Neuronal stem cell (in vitro differentiated cells): ENCODE measurements around the gene LKAAEAR1.

Experiments used
- DNase-seq: peaks from one replicate; pipeline ENCODE4 v3.0.0-alpha.2; 2013; ENCODE audit warnings: low spot score
- H2AFZ ChIP-seq: one replicate; pipeline ENCODE4 v1.6.1; 2013; ENCODE audit warnings: mild to moderate bottlenecking, low read length, inconsistent platforms
- H2AK5ac ChIP-seq: 2 replicates; pipeline ENCODE4 v1.6.1; 2013; ENCODE audit warnings: low read depth, mild to moderate bottlenecking, inconsistent platforms, low read length, moderate library complexity, mixed read lengths
- H2BK120ac ChIP-seq: 2 replicates; pipeline ENCODE4 v1.6.1; 2013; ENCODE audit warnings: low read depth, mild to moderate bottlenecking, inconsistent platforms, low read length, moderate library complexity, mixed read lengths
- H2BK12ac ChIP-seq: one replicate; pipeline ENCODE4 v1.6.1; 2013; ENCODE audit warnings: low read length, inconsistent platforms
- H2BK15ac ChIP-seq: 2 replicates; pipeline ENCODE4 v1.6.1; 2013; ENCODE audit warnings: mild to moderate bottlenecking, low read length, inconsistent platforms, mixed read lengths
- H2BK5ac ChIP-seq: one replicate; pipeline ENCODE4 v1.6.1; 2013; ENCODE audit warnings: inconsistent platforms, mild to moderate bottlenecking, low read length, moderate library complexity
- H3K14ac ChIP-seq: one replicate; pipeline ENCODE4 v1.6.1; 2013; ENCODE audit warnings: low read length, inconsistent platforms
- H3K18ac ChIP-seq: 2 replicates; pipeline ENCODE4 v1.6.1; 2013; ENCODE audit warnings: low read length, inconsistent platforms
- H3K23ac ChIP-seq: 2 replicates; pipeline ENCODE4 v1.6.1; 2013; ENCODE audit warnings: low read depth, mild to moderate bottlenecking, mixed read lengths, low read length, inconsistent platforms; ENCODE audit not compliant: poor library complexity
- H3K27ac ChIP-seq: replicated peaks from 3 replicates; pipeline ENCODE4 v1.5.1; 2013; ENCODE audit warnings: low read length, inconsistent platforms
- H3K27me3 ChIP-seq, 3 experiments: 2 replicates each; pipeline ENCODE4 v1.6.1; 2013; ENCODE audit warnings: low read length in 3 of 3, mild to moderate bottlenecking in 2 of 3, inconsistent platforms in 1 of 3, low read depth in 1 of 3, mixed read lengths in 1 of 3, moderate library complexity in 1 of 3; ENCODE audit not compliant: control insufficient read depth in 3 of 3, insufficient read depth in 3 of 3
- H3K36me3 ChIP-seq, 2 donors: replicated peaks in 1 of 2; 2 replicates each; pipeline ENCODE4 v1.6.1; 2013; ENCODE audit warnings: low read length in 2 of 2; ENCODE audit not compliant: control insufficient read depth in 2 of 2, insufficient read depth in 2 of 2
- H3K4ac ChIP-seq: 2 replicates; pipeline ENCODE4 v1.6.1; 2013; ENCODE audit warnings: inconsistent platforms, mild to moderate bottlenecking, low read length, moderate library complexity
- H3K4me1 ChIP-seq, 2 donors: 1 replicate in 1 of 2; 2 replicates in 1 of 2; pipeline ENCODE4 v1.6.1; 2013; ENCODE audit warnings: low read length in 2 of 2, low read depth in 1 of 2; ENCODE audit not compliant: control insufficient read depth in 2 of 2, insufficient read depth in 1 of 2
- H3K4me2 ChIP-seq: one replicate; pipeline ENCODE4 v1.6.1; 2013; ENCODE audit warnings: mild to moderate bottlenecking, low read length, inconsistent platforms; ENCODE audit not compliant: insufficient read depth, poor library complexity, severe bottlenecking
- H3K4me3 ChIP-seq, 2 donors: 2 replicates each; pipeline ENCODE4 v1.5.1; 2013; ENCODE audit warnings: low read length in 2 of 2, mild to moderate bottlenecking in 2 of 2, inconsistent platforms in 1 of 2, moderate library complexity in 1 of 2
- H3K79me1 ChIP-seq: one replicate; pipeline ENCODE4 v1.6.1; 2013; ENCODE audit warnings: low read depth, mild to moderate bottlenecking, inconsistent platforms, low read length, moderate library complexity
- H3K9ac ChIP-seq: one replicate; pipeline ENCODE4 v1.6.1; 2013; ENCODE audit warnings: mild to moderate bottlenecking, low read depth, low read length, inconsistent platforms; ENCODE audit not compliant: poor library complexity
- H3K9me3 ChIP-seq, 2 donors: replicated peaks in 1 of 2; 2 replicates each; pipeline versions ENCODE3 to v1.6.1; 2013; ENCODE audit warnings: low read length in 2 of 2, mild to moderate bottlenecking in 2 of 2, inconsistent platforms in 1 of 2, low read depth in 1 of 2, mixed read lengths in 1 of 2, moderate library complexity in 1 of 2; ENCODE audit not compliant: control insufficient read depth in 2 of 2, insufficient read depth in 1 of 2
- H4K8ac ChIP-seq: one replicate; pipeline ENCODE4 v1.6.1; 2013; ENCODE audit warnings: low read depth, mild to moderate bottlenecking, inconsistent platforms, low read length, moderate library complexity
- H4K91ac ChIP-seq: one replicate; pipeline ENCODE4 v1.6.1; 2013; ENCODE audit warnings: low read length, low read depth, mild to moderate bottlenecking, inconsistent platforms; ENCODE audit not compliant: poor library complexity
- WGBS, 2 donors: extraction: QIAGEN DNeasy Blood & Tissue Kit; methylation state at CpG; one replicate each; pipeline ENCODE4 v1.1.7; 2013; ENCODE audit warnings: missing lambda C conversion rate in 2 of 2, mixed read lengths in 1 of 2; ENCODE audit not compliant: insufficient read length in 2 of 2, insufficient replicate concordance in 1 of 2; ENCODE audit errors: extremely low coverage in 2 of 2; 5-methylcytosine and 5-hydroxymethylcytosine counted together

LKAAEAR1 gene

DNA sequence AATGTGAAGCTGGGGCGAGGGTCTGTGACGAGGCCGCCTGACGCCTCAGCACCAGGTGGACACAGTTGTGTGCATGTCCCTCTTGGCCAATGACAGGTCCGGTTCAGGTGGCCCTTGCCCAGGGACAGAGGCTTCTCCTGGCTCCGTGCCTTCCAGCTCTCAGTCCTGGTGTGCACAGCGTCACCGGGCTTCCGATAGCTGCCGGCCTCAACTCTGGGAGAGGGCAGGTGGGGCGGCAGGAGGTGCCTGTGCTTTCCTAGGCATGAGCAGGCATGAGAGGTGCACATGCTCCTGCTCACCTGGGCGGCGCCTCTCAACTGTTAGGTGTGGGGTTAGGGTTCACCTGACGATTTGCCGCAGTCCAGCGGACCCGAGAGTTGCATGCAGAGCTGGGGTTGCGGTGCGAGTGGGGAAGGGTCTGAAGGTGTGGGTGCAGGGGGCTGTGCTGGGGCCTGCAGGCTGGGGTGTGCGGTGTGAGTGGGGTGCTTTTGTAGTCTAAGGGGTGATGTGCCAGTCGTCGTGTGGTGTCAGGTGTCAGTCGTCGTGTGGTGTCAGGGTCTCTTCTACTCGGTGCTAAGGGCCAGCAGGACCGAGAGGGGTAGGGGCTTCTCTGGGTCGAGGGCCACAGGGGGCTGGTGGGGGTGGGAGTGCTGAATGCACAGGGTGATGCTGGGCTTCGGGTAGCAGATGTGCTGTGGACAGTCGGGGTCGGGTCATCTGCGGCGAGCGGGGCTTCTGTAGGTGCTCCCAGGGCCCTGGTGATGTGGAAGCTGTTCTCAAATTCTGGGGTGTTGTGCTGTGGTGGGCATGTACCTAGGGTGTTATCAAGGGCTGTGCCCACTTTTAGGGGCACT lies 31.0 kb downstream of the LKAAEAR1 start:
- no CpG with 5 or more reads among the region's 33 CpGs for WGBS, 2 donors

DNA sequence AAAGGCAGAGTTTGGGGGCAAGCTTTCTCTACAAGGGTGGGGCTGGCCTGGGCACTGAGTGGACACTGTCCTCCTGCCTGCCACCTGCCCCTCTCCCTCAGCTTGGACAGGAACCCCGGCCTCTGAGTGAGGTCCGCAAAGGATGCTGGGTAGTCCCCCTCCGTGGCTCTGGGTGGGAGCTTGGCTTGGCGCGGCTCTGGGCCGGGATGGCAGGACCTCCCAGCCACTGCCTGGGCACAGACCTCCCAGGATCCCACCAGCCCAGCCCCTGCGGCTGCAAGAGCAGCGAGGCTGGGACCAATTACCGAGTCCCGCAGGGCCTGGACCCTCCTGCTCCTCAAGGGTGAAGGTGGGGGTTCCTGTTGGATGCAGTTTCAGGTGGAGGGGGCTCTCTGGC lies 31.9 kb downstream of the LKAAEAR1 start:
- Histone ChIP-seq H3K18ac (no peak overlapping the region), H3K23ac (no peak overlapping the region), H3K4ac (no peak overlapping the region), H2BK12ac (no peak overlapping the region), H2BK15ac (no peak overlapping the region), H2BK120ac (no peak overlapping the region), H3K4me3 (no peak overlapping the region), H3K14ac (no peak overlapping the region), H2AK5ac (peak overlapping the region; percentile 16), H3K4me2 (no peak overlapping the region), H3K27me3 (peaks cover 16 to 63% (median 31%) of the 10 kb centered on the region in 3 experiments), H3K36me3 (no peaks in the 10 kb centered on the region), H3K4me1 (peaks cover 21 to 33% of the 10 kb centered on the region in 2 donors), H3K79me1 (no peaks in the 10 kb centered on the region), H3K9me3 (no peaks in the 10 kb centered on the region), H4K8ac (no peak overlapping the region), H3K9ac (no peak overlapping the region), H2BK5ac (peak overlapping the region; percentile 11), H4K91ac (no peak overlapping the region), H3K27ac (no peak overlapping the region), H2AFZ (no peak overlapping the region)
- no peak for DNase-seq
- no CpG with 5 or more reads among the region's 10 CpGs for WGBS, 2 donors

More for the DNA sequence above, 31.0 kb downstream of the LKAAEAR1 start:
- DNase-seq, result no peak
- Histone ChIP-seq H3K14ac (no peak overlapping the region), H2AK5ac (peak overlapping the region; percentile 16), H3K4me2 (no peak overlapping the region), H2BK5ac (peak overlapping the region; percentile 57), H3K23ac (peak overlapping the region; percentile 91), H2BK15ac (peak overlapping the region; percentile 88), H3K4me1 (peaks cover 22 to 34% of the 10 kb centered on the region in 2 donors), H3K27me3 (peaks cover 9 to 54% (median 23%) of the 10 kb centered on the region in 3 experiments), H3K18ac (peak overlapping the region; percentile 87), H3K79me1 (no peaks in the 10 kb centered on the region), H3K4me3 (no peak overlapping the region), H3K4ac (peak overlapping the region; percentile 37), H2BK12ac (peak overlapping the region; percentile 73), H4K8ac (no peak overlapping the region), H3K9me3 (no peaks in the 10 kb centered on the region), H3K36me3 (no peaks in the 10 kb centered on the region), H2AFZ (peak overlapping the region; percentile 91), H3K9ac (no peak overlapping the region), H4K91ac (no peak overlapping the region), H2BK120ac (peak overlapping the region; percentile 94), H3K27ac (no peak overlapping the region)

DNA sequence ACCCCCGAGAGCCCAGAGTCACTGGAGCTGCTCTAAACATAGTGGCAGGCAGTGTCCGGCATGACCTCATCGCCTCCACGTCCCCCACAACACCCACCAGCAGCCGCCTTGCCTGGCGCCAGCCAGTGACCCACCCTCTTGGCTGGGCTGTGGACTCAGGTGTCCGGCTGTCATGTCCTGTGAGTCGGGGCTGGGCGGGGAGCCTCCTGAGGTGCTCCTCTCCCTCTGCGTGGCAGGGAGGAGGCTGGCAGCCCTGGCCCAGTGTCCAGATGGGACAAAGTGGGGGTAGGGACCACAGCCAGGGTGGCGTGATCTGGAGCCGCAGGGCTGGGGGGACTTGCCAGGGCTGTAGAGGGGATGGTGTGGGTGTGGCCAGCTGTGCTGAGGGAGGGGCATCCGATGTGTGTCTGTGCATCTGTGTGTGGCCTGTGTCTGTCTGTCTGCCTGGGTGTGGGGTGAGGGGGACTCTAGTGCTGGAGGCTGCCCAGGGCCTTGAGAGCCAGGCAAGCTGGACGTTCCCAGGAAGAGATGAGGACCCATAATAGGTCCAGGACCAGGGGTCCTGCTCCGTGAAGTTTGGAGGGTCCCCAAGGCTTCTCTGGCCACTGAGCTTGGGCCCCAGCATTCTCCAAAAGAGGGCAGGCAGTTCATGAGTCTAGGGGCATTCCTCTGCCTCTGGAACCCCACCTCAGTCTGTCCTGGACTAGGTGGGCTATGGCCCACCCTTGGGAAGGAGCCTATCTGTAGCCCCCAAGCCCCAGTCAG lies 32.5 kb downstream of the LKAAEAR1 start:
- H2AK5ac ChIP-seq, result peak overlapping the region; percentile 99
- no peaks in the 10 kb centered on the region for H3K79me1 ChIP-seq
- H3K9me3 ChIP-seq, result no peaks in the 10 kb centered on the region
- WGBS, 2 donors, result no CpG with 5 or more reads among the region's 15 CpGs
- H4K8ac ChIP-seq, result no peak overlapping the region
- H3K4me3 ChIP-seq, result no peak overlapping the region
- H3K4ac ChIP-seq, result peak overlapping the region; percentile 37
- no peak overlapping the region for H2BK120ac ChIP-seq
- peak overlapping the region; percentile 17 for H3K14ac ChIP-seq
- peaks cover 20 to 68% (median 37%) of the 10 kb centered on the region in 3 experiments for H3K27me3 ChIP-seq
- no peak overlapping the region for H3K27ac ChIP-seq
- H2BK5ac ChIP-seq, result peak overlapping the region; percentile 11
- peak overlapping the region; percentile 81 for H2BK15ac ChIP-seq
- H3K4me2 ChIP-seq, result no peak overlapping the region
- no peak overlapping the region for H3K9ac ChIP-seq
- no peaks in the 10 kb centered on the region for H3K36me3 ChIP-seq
- H3K18ac ChIP-seq, result peak overlapping the region; percentile 4
- no peak overlapping the region for H2AFZ ChIP-seq
- peaks cover 17 to 27% of the 10 kb centered on the region in 2 donors for H3K4me1 ChIP-seq
- peak overlapping the region; percentile 58 for H2BK12ac ChIP-seq
- H3K23ac ChIP-seq, result peak overlapping the region; percentile 85
- no peak overlapping the region for H4K91ac ChIP-seq
- no peak for DNase-seq

DNA sequence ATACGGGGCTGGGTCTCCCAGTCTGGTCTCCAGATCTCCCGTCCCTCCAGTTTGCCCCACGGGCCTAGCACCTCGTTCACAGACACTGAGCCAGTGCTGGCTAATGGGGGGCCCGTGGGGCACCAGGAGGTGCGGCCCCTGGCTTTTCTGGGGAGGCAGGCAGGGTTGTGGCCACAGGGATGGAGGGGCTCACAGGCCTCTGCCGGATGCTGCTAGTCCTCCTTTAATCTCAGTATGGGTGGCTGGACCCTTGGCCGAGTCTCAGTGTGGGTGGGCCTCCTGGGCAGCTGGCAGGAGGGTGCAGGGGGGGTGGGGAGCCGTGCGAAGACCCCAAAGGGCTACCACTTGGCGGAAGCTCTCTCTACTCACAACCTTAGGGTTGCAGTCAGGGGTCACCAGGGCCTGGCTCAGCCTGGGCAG lies 33.2 kb downstream of the LKAAEAR1 start:
- WGBS, 2 donors, result no CpG with 5 or more reads among the region's 11 CpGs
- Histone ChIP-seq H3K27ac (no peak overlapping the region), H3K9ac (no peak overlapping the region), H3K18ac (peak overlapping the region; percentile 57), H3K9me3 (peaks cover 0 to 2% of the 10 kb centered on the region in 2 donors), H3K4ac (no peak overlapping the region), H3K23ac (peak overlapping the region; percentile 65), H3K36me3 (no peaks in the 10 kb centered on the region), H4K91ac (no peak overlapping the region), H2BK5ac (peak overlapping the region; percentile 90), H3K4me1 (peaks cover 17 to 20% of the 10 kb centered on the region in 2 donors), H2BK12ac (peak overlapping the region; percentile 58), H3K4me3 (no peak overlapping the region), H2BK15ac (peak overlapping the region; percentile 81), H3K14ac (no peak overlapping the region), H4K8ac (no peak overlapping the region), H2AFZ (no peak overlapping the region), H3K4me2 (no peak overlapping the region), H2BK120ac (peak overlapping the region; percentile 61), H3K79me1 (no peaks in the 10 kb centered on the region), H3K27me3 (peaks cover 23 to 75% (median 44%) of the 10 kb centered on the region in 3 experiments), H2AK5ac (peak overlapping the region; percentile 99)
- no peak for DNase-seq
